Measurements from ENCODE around the gene DNAAF9. TPM values are rescaled to one million over a fixed set of nuclear protein-coding genes. Genes with fewer than 3 reads are reported as not detected.

DNAAF9 gene
- total RNA-seq, 1 donor from 2014 or later = 10.9 TPM

DNA sequence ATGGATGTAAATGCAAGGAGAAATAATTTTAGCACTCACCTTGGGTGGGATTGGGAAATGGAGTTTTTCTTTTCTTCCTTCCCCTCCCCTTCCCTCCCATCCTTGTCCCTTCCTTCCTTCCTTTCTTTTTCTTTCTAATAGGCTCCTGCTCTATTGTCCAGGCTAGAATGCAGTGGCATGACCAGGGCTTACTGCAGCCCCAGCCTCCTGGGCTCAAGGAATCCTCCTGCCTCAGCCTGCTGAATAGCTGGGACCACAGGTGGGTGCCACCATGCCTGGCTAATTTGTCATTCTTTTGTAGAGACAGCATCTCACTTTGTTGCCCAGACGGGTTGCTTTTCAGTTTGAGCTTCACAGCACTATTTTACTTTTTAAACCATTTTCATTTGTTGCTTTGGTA, 41.9 kb upstream of the DNAAF9 start:
- Histone ChIP-seq H3K9me3 (no peaks in the 10 kb centered on the region), H3K27me3 (no peaks in the 10 kb centered on the region), H3K36me3 (no peaks in the 10 kb centered on the region), H3K4me1 (no peaks in the 10 kb centered on the region), H3K4me3 (no peak overlapping the region), H3K27ac (no peak overlapping the region)
- no peak for DNase-seq (ENCODE audit: low spot score in 2 of 2)
- TF ChIP-seq, protein P1, sequence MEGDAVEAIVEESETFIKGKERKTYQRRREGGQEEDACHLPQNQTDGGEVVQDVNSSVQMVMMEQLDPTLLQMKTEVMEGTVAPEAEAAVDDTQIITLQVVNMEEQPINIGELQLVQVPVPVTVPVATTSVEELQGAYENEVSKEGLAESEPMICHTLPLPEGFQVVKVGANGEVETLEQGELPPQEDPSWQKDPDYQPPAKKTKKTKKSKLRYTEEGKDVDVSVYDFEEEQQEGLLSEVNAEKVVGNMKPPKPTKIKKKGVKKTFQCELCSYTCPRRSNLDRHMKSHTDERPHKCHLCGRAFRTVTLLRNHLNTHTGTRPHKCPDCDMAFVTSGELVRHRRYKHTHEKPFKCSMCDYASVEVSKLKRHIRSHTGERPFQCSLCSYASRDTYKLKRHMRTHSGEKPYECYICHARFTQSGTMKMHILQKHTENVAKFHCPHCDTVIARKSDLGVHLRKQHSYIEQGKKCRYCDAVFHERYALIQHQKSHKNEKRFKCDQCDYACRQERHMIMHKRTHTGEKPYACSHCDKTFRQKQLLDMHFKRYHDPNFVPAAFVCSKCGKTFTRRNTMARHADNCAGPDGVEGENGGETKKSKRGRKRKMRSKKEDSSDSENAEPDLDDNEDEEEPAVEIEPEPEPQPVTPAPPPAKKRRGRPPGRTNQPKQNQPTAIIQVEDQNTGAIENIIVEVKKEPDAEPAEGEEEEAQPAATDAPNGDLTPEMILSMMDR (IDR thresholded peaks at IDR 0.05) = no peak
- intact Hi-C loops (cut with DNase I) = no loop called here

DNA sequence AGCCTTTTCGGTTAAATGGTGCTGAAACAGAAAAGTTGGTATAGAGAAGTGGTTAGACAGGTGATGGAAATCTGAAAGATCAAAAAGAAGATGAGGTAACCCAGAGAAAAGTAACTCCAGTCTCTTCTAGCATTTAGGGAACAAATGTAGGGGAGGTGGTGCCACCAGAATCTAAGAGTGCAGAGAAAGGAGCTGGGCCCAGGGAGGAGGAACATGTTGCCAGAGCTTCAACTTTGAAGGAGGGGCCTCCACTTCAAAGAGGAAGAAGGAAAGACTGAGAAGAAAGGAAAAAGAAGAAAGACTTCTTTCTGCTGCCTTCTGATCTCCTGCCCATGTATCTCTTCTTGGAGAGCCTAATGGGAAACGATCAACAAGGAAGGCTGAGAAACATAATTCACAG, 39.9 kb upstream of the DNAAF9 start:
- H3K4me3 ChIP-seq = no peak overlapping the region
- no peak for DNase-seq (ENCODE audit: low spot score in 2 of 2)
- intact Hi-C loops (cut with DNase I) = no loop called here
- H3K27ac ChIP-seq = no peak overlapping the region
- no peaks in the 10 kb centered on the region for H3K9me3 ChIP-seq
- H3K4me1 ChIP-seq = no peaks in the 10 kb centered on the region
- TF ChIP-seq, protein P1 (IDR thresholded peaks at IDR 0.05) = no peak
- no peaks in the 10 kb centered on the region for H3K36me3 ChIP-seq
- no peaks in the 10 kb centered on the region for H3K27me3 ChIP-seq

DNA sequence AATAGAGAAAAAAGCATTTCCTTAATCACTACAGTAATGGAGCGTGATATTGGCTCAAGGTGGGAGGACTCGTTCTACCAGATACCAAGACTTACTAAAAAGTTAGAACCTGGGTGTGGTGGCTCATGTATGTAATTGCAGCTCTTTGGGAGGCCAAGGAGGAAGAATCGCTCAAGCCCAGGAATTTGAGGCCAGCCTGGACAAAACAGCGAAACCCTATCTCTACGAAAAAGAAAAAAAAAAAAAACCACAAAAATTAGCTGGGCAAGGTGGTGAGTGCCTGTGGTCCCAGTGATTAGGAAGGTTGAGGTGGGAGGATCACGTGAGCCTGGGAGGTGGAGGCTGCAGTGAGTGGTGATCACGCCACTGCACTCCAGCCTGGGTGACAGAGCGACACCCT, 39.3 kb upstream of the DNAAF9 start:
- TF ChIP-seq, protein P1 (IDR thresholded peaks at IDR 0.05) = no peak
- no peak overlapping the region for H3K27ac ChIP-seq
- no peaks in the 10 kb centered on the region for H3K27me3 ChIP-seq
- H3K36me3 ChIP-seq = no peaks in the 10 kb centered on the region
- DNase-seq (ENCODE audit: low spot score in 2 of 2) = no peak
- no peaks in the 10 kb centered on the region for H3K9me3 ChIP-seq
- intact Hi-C loops (cut with DNase I) = no loop called here
- no peaks in the 10 kb centered on the region for H3K4me1 ChIP-seq
- no peak overlapping the region for H3K4me3 ChIP-seq

DNA sequence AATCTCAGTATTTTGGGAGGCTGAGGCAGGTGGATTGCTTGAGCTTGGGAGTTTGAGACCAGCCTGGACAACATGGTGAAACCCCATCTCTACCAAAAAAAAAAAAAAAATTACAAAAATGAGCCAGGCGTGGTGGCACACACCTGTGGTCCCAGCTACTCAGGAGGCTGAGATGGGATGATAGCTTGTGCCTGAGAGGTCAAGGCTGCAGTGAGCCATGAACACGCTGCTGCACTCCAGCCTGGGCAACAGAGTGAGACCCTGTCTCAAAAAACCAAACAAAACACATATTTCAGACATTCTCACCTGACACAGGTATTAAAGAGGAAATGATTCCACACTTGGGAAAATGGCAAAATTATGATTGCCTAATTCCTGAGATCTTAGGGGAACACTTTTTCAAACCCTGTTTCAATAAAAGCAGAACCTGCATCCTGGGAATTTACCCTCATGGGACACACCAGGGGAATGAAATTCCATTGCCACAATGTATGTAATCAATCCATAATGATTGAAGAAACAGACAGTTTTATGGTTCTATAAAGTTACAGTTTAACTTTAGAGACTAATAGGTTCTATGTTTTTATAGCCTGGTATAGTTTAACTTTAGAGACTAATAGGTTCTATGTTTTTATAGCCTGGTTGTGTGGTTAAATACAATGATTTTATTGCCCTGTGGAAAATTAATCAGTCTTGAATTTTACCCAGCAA, 29.6 kb upstream of the DNAAF9 start:
- no peak for DNase-seq (ENCODE audit: low spot score in 2 of 2)
- Histone ChIP-seq H3K4me3 (no peak overlapping the region), H3K36me3 (no peaks in the 10 kb centered on the region), H3K9me3 (no peaks in the 10 kb centered on the region), H3K27me3 (no peaks in the 10 kb centered on the region), H3K4me1 (no peaks in the 10 kb centered on the region), H3K27ac (no peak overlapping the region)
- TF ChIP-seq, protein P1 (IDR thresholded peaks at IDR 0.05) = no peak
- intact Hi-C loops (cut with DNase I) = no loop called here

DNA sequence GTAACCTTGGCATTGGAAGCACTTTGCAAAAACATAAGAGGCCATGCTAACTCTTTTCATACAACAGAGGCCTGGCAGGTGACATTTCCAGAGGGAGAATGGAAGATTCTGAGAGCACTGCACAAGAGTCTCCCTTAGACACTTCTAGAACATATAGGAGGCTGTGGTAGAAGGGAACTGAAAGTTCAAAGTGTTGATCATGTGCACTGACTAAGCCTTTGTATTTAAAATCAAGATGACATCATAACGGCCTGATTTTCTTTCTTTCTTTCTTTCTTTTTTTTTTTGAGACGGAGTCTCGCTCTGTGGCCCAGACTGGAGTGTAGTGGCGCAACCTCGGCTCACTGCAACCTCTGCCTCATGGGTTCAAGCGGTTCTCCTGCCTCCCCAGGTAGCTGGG, 26.8 kb upstream of the DNAAF9 start:
- H3K27ac ChIP-seq = no peak overlapping the region
- DNase-seq (ENCODE audit: low spot score in 2 of 2) = no peak
- intact Hi-C loops (cut with DNase I) = no loop called here
- H3K36me3 ChIP-seq = no peaks in the 10 kb centered on the region
- TF ChIP-seq, protein P1 (IDR thresholded peaks at IDR 0.05) = no peak
- H3K27me3 ChIP-seq = no peaks in the 10 kb centered on the region
- peaks cover 4 to 5% of the 10 kb centered on the region in 2 donors for H3K4me1 ChIP-seq
- H3K4me3 ChIP-seq = no peak overlapping the region
- no peaks in the 10 kb centered on the region for H3K9me3 ChIP-seq

DNA sequence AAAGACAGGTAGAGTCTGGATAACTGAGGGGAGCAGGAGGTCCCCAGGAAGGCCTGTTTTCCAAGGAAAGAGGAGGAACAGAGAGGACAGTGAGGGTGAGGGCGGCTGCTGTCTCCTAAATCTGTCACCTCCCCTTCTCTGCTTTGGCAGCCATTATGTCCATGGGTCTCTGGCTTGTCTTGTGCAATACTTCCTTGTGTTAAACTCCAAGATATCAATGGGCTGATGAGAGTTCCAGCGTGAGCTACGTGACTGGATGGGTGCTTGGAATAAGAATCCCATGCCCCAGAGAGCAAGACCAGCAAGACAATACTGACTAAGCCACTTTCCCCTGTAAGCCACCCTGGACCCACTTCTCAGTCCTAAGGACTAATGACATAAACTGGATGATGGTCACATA, 26.3 kb upstream of the DNAAF9 start:
- Histone ChIP-seq H3K27me3 (no peaks in the 10 kb centered on the region), H3K9me3 (no peaks in the 10 kb centered on the region), H3K4me3 (no peak overlapping the region), H3K36me3 (no peaks in the 10 kb centered on the region), H3K27ac (no peak overlapping the region), H3K4me1 (peaks cover 4 to 5% of the 10 kb centered on the region in 2 donors)
- TF ChIP-seq, protein P1 (IDR thresholded peaks at IDR 0.05) = no peak
- DNase-seq (ENCODE audit: low spot score in 2 of 2) = no peak
- intact Hi-C loops (cut with DNase I) = no loop called here

Data from ascending aorta (tissue), 2 donors.